Uterus (tissue), 4 donors: ENCODE results near the gene PANK4. TPM values are rescaled to one million over a fixed set of nuclear protein-coding genes. Genes with fewer than 3 reads are reported as not detected.

Experiments
- DNase-seq, 2 donors: peaks; one replicate each; pipeline ENCODE4 v3.0.0-alpha.2; 2019 to 2020
- H3K27ac ChIP-seq, 2 donors: fragments of 200-600 bp; sonication (generic); 1 replicate in 1 of 2; 2 replicates in 1 of 2; pipeline ENCODE4 v1.5.1; 2016 to 2018
- H3K27me3 ChIP-seq, 2 donors: fragments of 200-600 bp; sonication (generic); one replicate each; pipeline ENCODE4 v1.5.1; 2018 to 2019; ENCODE audit warnings: control low read depth in 1 of 2
- H3K36me3 ChIP-seq, 2 donors: fragments of 200-600 bp; sonication (generic); one replicate each; pipeline ENCODE4 v1.5.1; 2019; ENCODE audit warnings: control low read depth in 1 of 2
- H3K4me1 ChIP-seq, 2 donors: fragments of 200-600 bp; sonication (generic); one replicate each; pipeline ENCODE4 v1.5.1; 2018 to 2019; ENCODE audit warnings: control low read depth in 1 of 2
- H3K4me3 ChIP-seq, 2 donors: fragments of 200-600 bp; sonication (generic); 1 replicate in 1 of 2; 2 replicates in 1 of 2; pipeline ENCODE4 v1.5.1; 2018 to 2019; ENCODE audit warnings: mild to moderate bottlenecking in 1 of 2
- H3K9me3 ChIP-seq, 2 donors: fragments of 200-600 bp; sonication (generic); one replicate each; pipeline ENCODE4 v1.5.1; 2019; ENCODE audit warnings: control low read depth in 1 of 2
- CTCF ChIP-seq, 4 experiments: fragments of 200-600 bp in 2 of 4; fragments of 450-650 bp in 2 of 4; sonication (generic) in 2 of 4; IDR thresholded peaks; one replicate each; pipeline ENCODE4 v1.5.1; 2016 to 2019; ENCODE audit warnings: antibody characterized with exemption in 4 of 4, mild to moderate bottlenecking in 2 of 4, moderate library complexity in 1 of 4
- POLR2A ChIP-seq, 2 donors: fragments of 450-650 bp; IDR thresholded peaks; one replicate each; pipeline ENCODE4 v1.6.1; 2016; ENCODE audit warnings: antibody characterized with exemption in 2 of 2, mild to moderate bottlenecking in 1 of 2, moderate library complexity in 1 of 2
- intact Hi-C: fragments of 100-400 bp; cut with DNase I; formaldehyde crosslinking; loops from one replicate; pipeline ENCODE4 v1.15.1; 2023; ENCODE audit warnings: low total_unique reads
- total RNA-seq, 4 donors: library from RNA; depleted of rRNA in 3 of 4; stranded (reverse); fragments of >200 nt in 3 of 4; gene quantifications; one replicate each; pipeline versions ENCODE4 v1.1.0 to v1.2.4, GENCODE V29; 2014 to 2023
- donor health status: DM: yes; HTN: yes; CAD: no.

The PANK4 gene
- total RNA-seq, 4 donors from 2014 or later, result 29.2 to 43.9 (median 33.6) TPM

GRCh38 chr1:2564006-2564814, 37.8 kb upstream of the PANK4 start:
- no peaks in the 10 kb centered on the region for H3K9me3 ChIP-seq

GRCh38 chr1:2563205-2563604, 36.8 kb upstream of the PANK4 start:
- Histone ChIP-seq H3K4me3 (no peak overlapping the region), H3K27ac (no peak overlapping the region), H3K9me3 (no peaks in the 10 kb centered on the region), H3K4me1 (no peaks in the 10 kb centered on the region), H3K27me3 (no peaks in the 10 kb centered on the region), H3K36me3 (no peaks in the 10 kb centered on the region)
- TF ChIP-seq POLR2A (IDR thresholded peaks at IDR 0.05), result no peak
- TF ChIP-seq CTCF (IDR thresholded peaks at IDR 0.05), result no peak
- no peak for DNase-seq
- intact Hi-C loops, result no loop called here

More at GRCh38 chr1:2564006-2564814, 37.8 kb upstream of the PANK4 start:
- H3K27me3 ChIP-seq, result no peaks in the 10 kb centered on the region
- DNase-seq, result no peak
- intact Hi-C loops, result no loop called here
- TF ChIP-seq CTCF (IDR thresholded peaks at IDR 0.05), result no peak
- TF ChIP-seq POLR2A (IDR thresholded peaks at IDR 0.05), result no peak
- H3K27ac ChIP-seq, result no peak overlapping the region
- no peak overlapping the region for H3K4me3 ChIP-seq
- no peaks in the 10 kb centered on the region for H3K36me3 ChIP-seq
- no peaks in the 10 kb centered on the region for H3K4me1 ChIP-seq

- no peaks in the 10 kb centered on the region for H3K36me3 ChIP-seq
- no peak overlapping the region for H3K4me3 ChIP-seq
- H3K4me1 ChIP-seq, result no peaks in the 10 kb centered on the region
- intact Hi-C loops, result no loop called here
- no peak overlapping the region for H3K27ac ChIP-seq
- H3K9me3 ChIP-seq, result no peaks in the 10 kb centered on the region
- TF ChIP-seq CTCF (IDR thresholded peaks at IDR 0.05), result no peak
- H3K27me3 ChIP-seq, result no peaks in the 10 kb centered on the region
- no peak for DNase-seq
These were observed 35.8 kb upstream of the PANK4 start for GRCh38 chr1:2561898-2562895.

- H3K27ac ChIP-seq, result no peak overlapping the region
- H3K27me3 ChIP-seq, result no peaks in the 10 kb centered on the region
- intact Hi-C loops, result no loop called here
- no peaks in the 10 kb centered on the region for H3K4me1 ChIP-seq
- no peaks in the 10 kb centered on the region for H3K9me3 ChIP-seq
- no peaks in the 10 kb centered on the region for H3K36me3 ChIP-seq
- DNase-seq, result no peak
- TF ChIP-seq CTCF (IDR thresholded peaks at IDR 0.05) (no peak), POLR2A (IDR thresholded peaks at IDR 0.05) (no peak)
- H3K4me3 ChIP-seq, result no peak overlapping the region
These were observed 35.0 kb upstream of the PANK4 start for GRCh38 chr1:2561446-2561845.
